Activated CD4-positive, alpha-beta T cell treated with anti-CD3 and anti-CD28 coated beads, Interleukin-2, amount 10 ng/mL, durations not matched to agents 7 days and 5 days (primary cell): ENCODE measurements around the gene LIPH. TPM values are rescaled to one million over a fixed set of nuclear protein-coding genes. Genes with fewer than 3 reads are reported as not detected.
"Not testable (repeated sequence)": the region's sequence is repeated elsewhere in the genome, so short reads cannot be mapped to it uniquely, and the experiment has no call there.

Experiments used
- CTCF ChIA-PET: fragments of 350-600 bp; sonication (Branson Sonifier 250); formaldehyde crosslinking; loops from one replicate; lab custom pipeline; 2021; ENCODE audit warnings: antibody characterized with exemption; lab: Charles Lee
- POLR2A ChIA-PET: fragments of 350-600 bp; sonication (Branson Sonifier 250); formaldehyde crosslinking; loops from one replicate; lab custom pipeline; 2021; ENCODE audit warnings: antibody characterized with exemption; lab: Charles Lee
- DNase-seq: peaks from one replicate; pipeline ENCODE4 v3.0.0-alpha.2; 2020
- H3K27ac Mint-ChIP-seq: one replicate; pipeline ENCODE4 v1.8.0; 2021; ENCODE audit warnings: mild to moderate bottlenecking, moderate library complexity, mixed read lengths
- H3K27me3 Mint-ChIP-seq: one replicate; pipeline ENCODE4 v1.8.0; 2021; ENCODE audit warnings: mixed read lengths
- H3K36me3 Mint-ChIP-seq: one replicate; pipeline ENCODE4 v1.8.0; 2021; ENCODE audit warnings: low read depth, mixed read lengths
- H3K4me1 Mint-ChIP-seq: one replicate; pipeline ENCODE4 v1.8.0; 2021; ENCODE audit warnings: mixed read lengths
- H3K4me3 Mint-ChIP-seq: one replicate; pipeline ENCODE4 v1.8.0; 2021; ENCODE audit warnings: mild to moderate bottlenecking, moderate library complexity, mixed read lengths
- H3K9me3 Mint-ChIP-seq: one replicate; pipeline ENCODE4 v1.8.0; 2021; ENCODE audit warnings: mixed read lengths
- total RNA-seq, 2 experiments: library from RNA; stranded (reverse); gene quantifications; one replicate each; pipeline ENCODE4 v1.2.3, GENCODE V29; 2021

LIPH gene
- total RNA-seq, 2 experiments from 2014 or later, result not detected

- H3K27me3 Mint-ChIP-seq, result peaks cover 2% of the 10 kb centered on the region
Observed at GRCh38 chr3:185561958-185562357, 9.6 kb upstream of the LIPH start.

GRCh38 chr3:185561374-185561943, 9.1 kb upstream of the LIPH start:
- POLR2A ChIA-PET, result no interaction called here
- H3K4me1 Mint-ChIP-seq, result peaks cover 18% of the 10 kb centered on the region
- no peaks in the 10 kb centered on the region for H3K9me3 Mint-ChIP-seq
- H3K27ac Mint-ChIP-seq, result peak overlapping the region; percentile 4
- no peaks in the 10 kb centered on the region for H3K36me3 Mint-ChIP-seq
- H3K27me3 Mint-ChIP-seq, result peaks cover 2% of the 10 kb centered on the region
- no peak overlapping the region for H3K4me3 Mint-ChIP-seq
- no peak for DNase-seq
- CTCF ChIA-PET, result interaction anchor here (0.6 to 0.9 kb wide), 2 partner anchors 16 to 1689 kb away, joined by 3 read pairs; no protein-coding TSS in a partner anchor

More at GRCh38 chr3:185561958-185562357, 9.6 kb upstream of the LIPH start:
- Mint-ChIP-seq H3K27ac (no peak overlapping the region), H3K36me3 (no peaks in the 10 kb centered on the region), H3K4me1 (peaks cover 18% of the 10 kb centered on the region), H3K4me3 (no peak overlapping the region), H3K9me3 (no peaks in the 10 kb centered on the region)
- ChIA-PET CTCF (interaction anchor here (0.6 to 0.9 kb wide), 2 partner anchors 16 to 1690 kb away, joined by 3 read pairs; no protein-coding TSS in a partner anchor), POLR2A (no interaction called here)
- DNase-seq, result no peak

GRCh38 chr3:185560676-185561075, 8.3 kb upstream of the LIPH start:
- H3K36me3 Mint-ChIP-seq, result no peaks in the 10 kb centered on the region
- no peak overlapping the region for H3K27ac Mint-ChIP-seq
- ChIA-PET CTCF (interaction anchor here (0.6 to 1.8 kb wide), 3 partner anchors 14 to 78 kb away, joined by 3 to 4 read pairs (median 4); no protein-coding TSS in a partner anchor), POLR2A (no interaction called here)
- H3K27me3 Mint-ChIP-seq, result peaks cover 2% of the 10 kb centered on the region
- peaks cover 18% of the 10 kb centered on the region for H3K4me1 Mint-ChIP-seq
- no peaks in the 10 kb centered on the region for H3K9me3 Mint-ChIP-seq
- DNase-seq, result no peak
- H3K4me3 Mint-ChIP-seq, result no peak overlapping the region

GRCh38 chr3:185559706-185560090, 7.3 kb upstream of the LIPH start:
- no peak overlapping the region for H3K27ac Mint-ChIP-seq
- H3K4me1 Mint-ChIP-seq, result peaks cover 18% of the 10 kb centered on the region
- H3K27me3 Mint-ChIP-seq, result peaks cover 2% of the 10 kb centered on the region
- peak overlapping the region; percentile 64 for H3K4me3 Mint-ChIP-seq
- ChIA-PET CTCF (interaction anchor here (0.7 to 2.1 kb wide), 8 partner anchors 13 to 77 kb away, joined by 3 to 6 read pairs (median 4); partner anchors contain the start of gene TMEM41A), POLR2A (no interaction called here)
- no peaks in the 10 kb centered on the region for H3K36me3 Mint-ChIP-seq
- DNase-seq, result no peak
- no peaks in the 10 kb centered on the region for H3K9me3 Mint-ChIP-seq

- DNase-seq, result no peak
- no peaks in the 10 kb centered on the region for H3K9me3 Mint-ChIP-seq
- POLR2A ChIA-PET, result no interaction called here
- H3K27me3 Mint-ChIP-seq, result peaks cover 2% of the 10 kb centered on the region
- no peak overlapping the region for H3K27ac Mint-ChIP-seq
- peaks cover 18% of the 10 kb centered on the region for H3K4me1 Mint-ChIP-seq
- no peak overlapping the region for H3K4me3 Mint-ChIP-seq
- H3K36me3 Mint-ChIP-seq, result no peaks in the 10 kb centered on the region
- CTCF ChIA-PET, result interaction anchor here (1.3 to 2.1 kb wide), 6 partner anchors 12 to 56 kb away, joined by 3 to 6 read pairs (median 4); no protein-coding TSS in a partner anchor
Observed at GRCh38 chr3:185558395-185558794, 6.0 kb upstream of the LIPH start.

- H3K9me3 Mint-ChIP-seq, POLR2A ChIA-PET, H3K27ac Mint-ChIP-seq, H3K4me3 Mint-ChIP-seq, H3K27me3 Mint-ChIP-seq, DNase-seq, H3K36me3 Mint-ChIP-seq: not testable (repeated sequence)
- peaks cover 21% of the 10 kb centered on the region for H3K4me1 Mint-ChIP-seq
- CTCF ChIA-PET, result interaction anchor here (0.5 kb wide), 1 partner anchor 201 kb away, joined by 3 read pairs; no protein-coding TSS in a partner anchor
Observed at GRCh38 chr3:185556640-185557039, 4.3 kb upstream of the LIPH start.

- no peaks in the 10 kb centered on the region for H3K36me3 Mint-ChIP-seq
- no peak overlapping the region for H3K27ac Mint-ChIP-seq
- ChIA-PET POLR2A (no interaction called here), CTCF (interaction anchor here (0.5 to 0.6 kb wide), 2 partner anchors 202 to 770 kb away, joined by 3 to 6 read pairs; no protein-coding TSS in a partner anchor)
- no peak overlapping the region for H3K4me3 Mint-ChIP-seq
- peaks cover 2% of the 10 kb centered on the region for H3K27me3 Mint-ChIP-seq
- no peak for DNase-seq
- H3K9me3 Mint-ChIP-seq, result no peaks in the 10 kb centered on the region
- H3K4me1 Mint-ChIP-seq, result peaks cover 14% of the 10 kb centered on the region
Observed at GRCh38 chr3:185555860-185556347, 3.5 kb upstream of the LIPH start.

- H3K4me1 Mint-ChIP-seq, result peaks cover 14% of the 10 kb centered on the region
- H3K27ac Mint-ChIP-seq, result no peak overlapping the region
- ChIA-PET CTCF (no interaction called here), POLR2A (interaction anchor here (0.7 kb wide), 1 partner anchor 10 kb away, joined by 5 read pairs; no protein-coding TSS in a partner anchor)
- no peaks in the 10 kb centered on the region for H3K36me3 Mint-ChIP-seq
- H3K9me3 Mint-ChIP-seq, result no peaks in the 10 kb centered on the region
- H3K4me3 Mint-ChIP-seq, result no peak overlapping the region
- H3K27me3 Mint-ChIP-seq, result no peaks in the 10 kb centered on the region
- no peak for DNase-seq
Observed at GRCh38 chr3:185555101-185555501, 2.7 kb upstream of the LIPH start.

- ChIA-PET POLR2A (no interaction called here), CTCF (no interaction called here)
- H3K9me3 Mint-ChIP-seq, result no peaks in the 10 kb centered on the region
- no peaks in the 10 kb centered on the region for H3K27me3 Mint-ChIP-seq
- no peak for DNase-seq
- no peaks in the 10 kb centered on the region for H3K36me3 Mint-ChIP-seq
- H3K4me1 Mint-ChIP-seq, result peaks cover 11% of the 10 kb centered on the region
- H3K4me3 Mint-ChIP-seq, result no peak overlapping the region
- H3K27ac Mint-ChIP-seq, result no peak overlapping the region
Observed at GRCh38 chr3:185549651-185550111, 2.7 kb downstream of the LIPH start.

- CTCF ChIA-PET, result no interaction called here
- peaks cover 2% of the 10 kb centered on the region for H3K27me3 Mint-ChIP-seq
- peaks cover 11% of the 10 kb centered on the region for H3K4me1 Mint-ChIP-seq
- POLR2A ChIA-PET, result no interaction called here
- H3K36me3 Mint-ChIP-seq, result no peaks in the 10 kb centered on the region
- H3K27ac Mint-ChIP-seq, result no peak overlapping the region
- H3K9me3 Mint-ChIP-seq, result no peaks in the 10 kb centered on the region
- DNase-seq, result no peak
- H3K4me3 Mint-ChIP-seq, result no peak overlapping the region
Observed at GRCh38 chr3:185549122-185549521, 3.3 kb downstream of the LIPH start.

- POLR2A ChIA-PET, result no interaction called here
- H3K9me3 Mint-ChIP-seq, result no peaks in the 10 kb centered on the region
- H3K4me1 Mint-ChIP-seq, result peaks cover 17% of the 10 kb centered on the region
- no peak overlapping the region for H3K27ac Mint-ChIP-seq
- peaks cover 2% of the 10 kb centered on the region for H3K27me3 Mint-ChIP-seq
- CTCF ChIA-PET, result interaction anchor here (1.0 kb wide), 1 partner anchor 33 kb away, joined by 3 read pairs; no protein-coding TSS in a partner anchor
- no peak for DNase-seq
- peaks cover 3% of the 10 kb centered on the region for H3K36me3 Mint-ChIP-seq
- no peak overlapping the region for H3K4me3 Mint-ChIP-seq
Observed at GRCh38 chr3:185540695-185541094, 11.7 kb downstream of the LIPH start.

GRCh38 chr3:185539934-185540333, 12.5 kb downstream of the LIPH start:
- no peak for DNase-seq
- ChIA-PET POLR2A (no interaction called here), CTCF (interaction anchor here (1.0 kb wide), 1 partner anchor 33 kb away, joined by 3 read pairs; no protein-coding TSS in a partner anchor)
- peaks cover 2% of the 10 kb centered on the region for H3K27me3 Mint-ChIP-seq
- no peak overlapping the region for H3K4me3 Mint-ChIP-seq
- H3K36me3 Mint-ChIP-seq, result peaks cover 3% of the 10 kb centered on the region
- H3K9me3 Mint-ChIP-seq, result no peaks in the 10 kb centered on the region
- H3K4me1 Mint-ChIP-seq, result peaks cover 17% of the 10 kb centered on the region
- peak overlapping the region; percentile 11 for H3K27ac Mint-ChIP-seq

- no peaks in the 10 kb centered on the region for H3K9me3 Mint-ChIP-seq
- peak overlapping the region; percentile 1 for H3K4me3 Mint-ChIP-seq
- CTCF ChIA-PET, result interaction anchor here (0.6 to 1.5 kb wide), 2 partner anchors 9 to 385 kb away, joined by 3 to 4 read pairs; no protein-coding TSS in a partner anchor
- POLR2A ChIA-PET, result interaction anchor here (0.5 kb wide), 1 partner anchor 364 kb away, joined by 3 read pairs; no protein-coding TSS in a partner anchor
- peak overlapping the region; percentile 85 for H3K27ac Mint-ChIP-seq
- peaks cover 3% of the 10 kb centered on the region for H3K36me3 Mint-ChIP-seq
- no peaks in the 10 kb centered on the region for H3K27me3 Mint-ChIP-seq
- peak; percentile 40 for DNase-seq
- H3K4me1 Mint-ChIP-seq, result peaks cover 16% of the 10 kb centered on the region
Observed at GRCh38 chr3:185537369-185537970, 14.9 kb downstream of the LIPH start.
